Inferior parietal cortex (tissue), 1 donor: ENCODE measurements around the gene MAB21L4.

Experiments
- DNase-seq: peaks from one replicate; pipeline ENCODE4 v3.0.0-alpha.2; 2016; ENCODE audit errors: extremely low spot score

The MAB21L4 gene

GRCh38 chr2:240925191-240925567 is 29.2 kb upstream of the MAB21L4 start:
- DNase-seq: no peak

DNA sequence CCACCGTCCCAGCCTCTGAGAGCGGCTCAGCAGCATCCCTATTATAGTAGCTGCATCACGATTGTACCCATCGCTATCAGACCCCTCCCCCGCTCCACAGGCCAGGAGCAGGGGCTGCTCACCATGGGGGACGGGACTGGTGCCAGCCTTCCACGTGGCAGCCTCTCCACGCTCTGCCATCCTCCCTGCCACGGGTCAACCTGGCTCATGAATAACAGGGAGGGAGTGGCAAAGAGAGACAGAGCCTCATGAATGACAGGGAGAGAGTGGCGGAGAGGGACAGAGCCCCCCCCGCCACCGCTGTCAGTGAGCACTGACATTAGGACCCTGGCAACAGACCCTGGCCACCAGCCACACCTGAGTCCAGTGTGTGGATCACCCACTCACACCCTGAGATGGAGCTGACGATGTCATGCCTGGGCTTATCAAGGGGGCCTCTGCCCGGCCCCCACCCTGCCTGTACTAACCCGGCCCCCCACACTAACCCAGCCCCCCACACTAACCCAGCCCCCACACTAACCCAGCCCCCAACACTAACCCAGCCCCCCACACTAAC is 27.1 kb upstream of the MAB21L4 start:
- DNase-seq: no peak

GRCh38 chr2:240922245-240922981 is 26.5 kb upstream of the MAB21L4 start:
- DNase-seq: no peak

DNA sequence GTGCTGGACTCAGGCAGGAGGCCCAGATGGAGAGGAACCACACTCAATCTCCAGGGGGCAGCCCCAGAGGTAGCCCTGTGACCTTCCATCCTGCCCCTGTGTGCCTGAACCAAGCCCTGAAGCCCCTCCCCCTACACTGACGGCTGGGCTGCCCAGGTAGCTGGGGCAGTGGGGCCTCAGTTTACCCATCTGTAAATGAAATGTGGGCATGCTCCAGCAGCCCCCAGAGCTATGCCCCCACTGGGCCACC is 26.0 kb upstream of the MAB21L4 start:
- DNase-seq: no peak

DNA sequence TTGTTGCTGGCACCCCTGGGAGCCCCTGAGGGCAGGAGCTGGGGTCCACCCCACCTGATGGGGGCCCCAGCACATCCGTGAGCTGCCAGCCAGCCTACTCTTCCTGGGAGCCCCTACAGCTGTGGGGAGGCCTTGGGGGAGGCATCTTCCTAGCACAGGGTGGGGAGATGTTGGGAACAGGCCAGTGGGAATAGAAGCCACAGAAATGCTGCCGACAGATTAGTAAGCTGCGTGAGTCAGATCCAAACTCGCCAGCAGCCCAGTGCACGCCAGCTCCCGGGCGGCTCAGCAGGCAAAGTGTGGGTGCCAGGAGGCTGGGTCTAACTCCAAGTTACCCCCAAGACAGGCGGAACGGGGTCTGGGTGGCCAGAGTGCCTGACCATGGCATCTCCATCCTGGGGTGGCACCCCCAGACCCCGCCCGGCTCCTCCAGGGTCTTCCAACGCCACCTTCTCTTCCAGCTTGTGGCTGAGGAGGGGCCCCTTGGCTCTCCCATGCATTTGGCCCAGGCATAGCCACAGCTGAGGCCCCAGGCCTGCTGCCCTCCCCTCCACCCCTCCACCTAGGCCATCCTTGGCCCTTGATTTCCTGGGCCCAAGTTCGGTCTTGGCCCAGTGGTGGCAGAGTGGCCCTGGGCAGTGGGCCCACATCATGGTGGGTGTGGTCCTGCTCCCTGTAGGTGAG is 25.5 kb upstream of the MAB21L4 start:
- no peak for DNase-seq

- no peak for DNase-seq
Measured at GRCh38 chr2:240920783-240921231, 24.9 kb upstream of the MAB21L4 start.

DNA sequence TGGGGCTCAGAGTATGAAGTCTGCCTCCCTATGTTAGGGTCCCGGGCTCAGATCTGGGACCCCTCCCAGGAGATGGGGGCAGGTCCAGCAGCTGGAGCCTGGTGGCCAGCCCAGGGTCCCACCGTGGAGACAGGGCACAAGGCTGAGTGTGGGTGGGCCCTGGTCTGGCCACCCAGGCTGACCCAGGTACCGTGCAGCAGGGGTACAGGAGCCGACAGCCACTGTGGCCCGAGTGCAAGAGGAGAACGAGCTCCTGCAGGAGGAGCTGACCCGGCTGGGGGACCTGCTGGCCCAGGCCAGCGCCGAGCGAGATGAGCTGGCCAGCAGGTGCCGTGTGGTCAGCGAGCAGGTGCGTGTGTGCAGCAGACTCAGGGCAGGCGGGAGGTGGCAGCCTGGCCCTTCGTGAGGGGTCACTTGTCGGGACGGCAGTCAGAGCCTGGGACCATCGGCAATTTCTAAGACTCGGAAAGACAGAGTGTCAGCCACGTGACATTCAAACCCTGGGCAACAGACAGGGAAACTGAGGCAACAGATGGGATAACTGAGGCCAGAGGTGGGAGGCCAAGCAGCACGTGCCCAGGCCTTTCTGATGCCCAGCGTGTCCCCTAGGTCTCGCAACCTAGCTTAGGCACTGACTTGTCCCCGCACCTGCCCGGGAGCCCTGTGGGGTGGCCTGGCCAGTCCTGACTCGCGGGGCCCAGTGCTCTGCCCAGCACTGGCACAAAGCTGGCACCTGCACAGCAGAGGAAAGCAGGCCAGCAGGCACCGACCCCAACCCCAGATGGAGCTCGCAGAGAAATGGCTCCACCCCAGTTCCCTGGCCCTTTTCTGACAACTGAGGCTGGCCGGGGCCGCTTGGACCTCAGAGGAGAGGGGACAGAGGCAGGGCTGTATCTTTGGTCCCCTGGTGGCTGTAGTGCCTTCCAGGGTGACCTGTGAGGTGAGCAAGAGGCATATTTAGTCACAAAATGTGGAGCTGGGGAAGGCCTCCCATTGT is 24.1 kb upstream of the MAB21L4 start:
- DNase-seq: no peak

DNA sequence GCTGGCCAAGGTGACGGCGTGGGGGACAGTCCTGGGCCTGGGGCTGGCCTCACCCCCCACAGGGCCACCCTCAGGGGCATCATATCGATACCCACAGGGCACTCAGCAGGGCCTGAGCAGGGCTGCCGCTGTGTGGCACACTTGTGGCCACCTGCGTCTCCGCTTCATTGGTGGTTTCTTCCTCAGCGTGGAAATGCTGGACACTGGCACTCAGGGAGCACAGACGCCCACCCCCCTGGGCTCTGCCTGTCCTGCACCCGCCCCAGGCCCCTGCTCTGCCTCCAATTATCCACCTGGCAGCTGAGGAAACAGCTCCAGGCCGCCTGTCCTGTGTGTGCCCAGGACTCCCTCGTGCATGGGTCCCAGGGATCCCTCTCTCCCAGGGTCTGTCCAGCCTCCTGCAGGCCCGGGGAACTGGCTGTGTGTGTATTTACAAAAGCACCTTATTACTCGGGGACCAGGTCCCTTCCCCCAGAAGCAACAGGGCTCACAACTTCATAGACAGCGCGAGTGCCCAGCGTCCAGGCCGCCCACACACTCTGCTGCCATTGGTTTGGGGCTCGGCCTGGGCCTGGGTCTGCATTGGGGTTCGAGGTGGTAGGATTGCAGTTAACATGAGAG is 23.3 kb upstream of the MAB21L4 start:
- no peak for DNase-seq

GRCh38 chr2:240918258-240919091 is 22.5 kb upstream of the MAB21L4 start:
- DNase-seq: no peak

DNA sequence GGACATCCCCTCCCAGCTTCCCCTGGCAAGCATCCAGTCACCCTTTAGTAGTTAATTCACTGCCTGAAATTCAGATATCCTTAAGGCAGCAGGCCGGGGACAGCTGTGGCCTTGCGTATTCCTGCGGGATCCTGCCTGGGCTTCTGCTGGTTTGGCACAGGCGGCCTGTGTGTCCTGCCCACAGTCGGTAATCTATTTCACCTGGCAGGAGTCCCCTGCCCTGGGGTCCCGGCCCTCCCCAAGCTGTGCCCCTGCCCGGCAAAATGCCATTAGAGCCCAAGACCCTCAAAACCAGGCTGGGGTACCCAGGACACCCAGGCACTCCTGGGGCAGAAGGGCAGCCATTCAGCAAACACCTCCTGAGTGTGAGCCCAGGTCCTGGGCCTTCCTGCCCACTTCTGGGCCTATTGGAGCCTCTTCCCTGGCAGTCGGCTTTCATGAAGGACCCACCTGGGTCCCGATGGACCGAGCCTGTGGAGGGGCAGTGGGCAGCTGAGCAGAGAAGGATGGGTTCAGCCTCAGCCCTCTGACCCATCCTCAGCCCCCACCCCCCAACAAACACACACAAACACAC is 21.8 kb upstream of the MAB21L4 start:
- no peak for DNase-seq

DNA sequence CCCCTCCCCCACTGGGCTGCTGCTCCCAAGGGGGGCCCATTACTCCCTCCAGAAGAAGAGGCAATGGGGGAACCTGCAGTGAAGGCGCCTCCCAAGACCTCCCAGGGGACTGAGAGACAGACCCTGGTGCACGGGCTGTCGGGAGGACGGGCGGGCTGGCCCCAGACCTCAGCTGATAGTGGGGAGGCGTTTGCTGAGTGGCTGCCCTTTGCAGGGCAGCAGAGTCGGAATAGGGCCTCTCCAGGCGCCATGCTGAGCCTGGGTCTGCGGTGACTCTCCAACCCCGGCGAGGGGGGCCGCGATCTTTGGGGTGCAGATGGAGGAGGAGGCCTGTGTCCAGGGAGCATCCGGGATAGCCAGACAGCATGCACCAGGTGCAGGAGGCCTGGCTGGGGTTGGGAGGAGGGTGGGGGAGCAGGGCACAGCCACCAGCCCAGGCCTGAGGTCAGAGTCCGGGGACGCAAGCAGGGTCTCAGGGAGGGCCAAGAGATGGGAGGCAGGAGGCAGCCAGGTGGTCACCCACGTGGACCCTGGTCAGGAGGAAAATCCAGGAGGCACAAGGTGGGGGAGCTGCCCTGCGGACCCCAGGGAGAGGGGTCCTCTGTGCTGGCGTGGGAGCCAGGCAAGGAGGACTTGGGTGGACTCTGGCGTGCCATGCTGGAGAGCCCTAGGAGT is 21.2 kb upstream of the MAB21L4 start:
- DNase-seq: no peak

- DNase-seq: no peak
Measured at GRCh38 chr2:240916571-240917008, 20.6 kb upstream of the MAB21L4 start.

- no peak for DNase-seq
Measured at GRCh38 chr2:240915526-240916341, 19.8 kb upstream of the MAB21L4 start.

GRCh38 chr2:240914645-240915525 is 18.9 kb upstream of the MAB21L4 start:
- DNase-seq: no peak

DNA sequence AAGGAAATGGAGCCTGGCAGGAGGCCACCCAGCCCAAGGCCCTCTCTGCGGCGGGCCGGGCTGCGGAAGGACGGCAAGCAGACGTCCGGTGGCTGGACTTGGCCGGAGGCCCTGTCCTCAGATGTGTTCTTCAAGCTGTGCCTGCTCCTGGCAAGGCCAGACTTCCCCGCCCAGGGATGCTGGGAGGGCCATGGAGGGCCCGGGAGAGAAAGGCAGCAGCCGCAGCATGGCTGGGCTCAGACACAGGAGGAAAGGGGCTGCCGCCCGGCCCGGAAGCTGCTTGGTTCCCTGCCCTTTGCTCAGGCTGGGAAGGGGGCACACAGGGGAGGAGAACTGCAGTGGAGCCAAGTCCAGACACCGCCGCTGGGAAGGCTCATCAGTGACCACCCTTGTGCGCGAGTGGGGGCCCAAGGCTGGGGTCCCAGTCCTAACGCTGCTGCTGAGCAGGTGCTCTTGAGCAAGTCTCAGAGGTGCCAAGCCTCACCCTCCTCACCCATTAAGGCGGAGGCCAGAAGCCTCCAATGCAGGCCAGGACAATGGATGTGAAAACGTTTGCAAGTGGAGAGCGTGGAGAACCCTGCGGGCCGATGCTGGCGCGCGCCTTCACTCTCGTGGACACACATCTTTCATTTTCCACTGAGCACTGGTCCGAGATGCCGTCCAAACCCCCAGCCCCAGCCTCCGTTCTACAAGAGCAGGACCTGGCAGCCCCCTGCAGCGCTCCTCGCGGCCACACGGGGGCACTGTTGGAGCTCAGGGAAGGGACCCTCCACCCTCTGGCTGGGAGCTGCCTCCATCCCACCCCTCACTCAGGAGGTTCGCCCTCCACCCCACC is 18.1 kb upstream of the MAB21L4 start:
- peak; percentile 15 for DNase-seq

DNA sequence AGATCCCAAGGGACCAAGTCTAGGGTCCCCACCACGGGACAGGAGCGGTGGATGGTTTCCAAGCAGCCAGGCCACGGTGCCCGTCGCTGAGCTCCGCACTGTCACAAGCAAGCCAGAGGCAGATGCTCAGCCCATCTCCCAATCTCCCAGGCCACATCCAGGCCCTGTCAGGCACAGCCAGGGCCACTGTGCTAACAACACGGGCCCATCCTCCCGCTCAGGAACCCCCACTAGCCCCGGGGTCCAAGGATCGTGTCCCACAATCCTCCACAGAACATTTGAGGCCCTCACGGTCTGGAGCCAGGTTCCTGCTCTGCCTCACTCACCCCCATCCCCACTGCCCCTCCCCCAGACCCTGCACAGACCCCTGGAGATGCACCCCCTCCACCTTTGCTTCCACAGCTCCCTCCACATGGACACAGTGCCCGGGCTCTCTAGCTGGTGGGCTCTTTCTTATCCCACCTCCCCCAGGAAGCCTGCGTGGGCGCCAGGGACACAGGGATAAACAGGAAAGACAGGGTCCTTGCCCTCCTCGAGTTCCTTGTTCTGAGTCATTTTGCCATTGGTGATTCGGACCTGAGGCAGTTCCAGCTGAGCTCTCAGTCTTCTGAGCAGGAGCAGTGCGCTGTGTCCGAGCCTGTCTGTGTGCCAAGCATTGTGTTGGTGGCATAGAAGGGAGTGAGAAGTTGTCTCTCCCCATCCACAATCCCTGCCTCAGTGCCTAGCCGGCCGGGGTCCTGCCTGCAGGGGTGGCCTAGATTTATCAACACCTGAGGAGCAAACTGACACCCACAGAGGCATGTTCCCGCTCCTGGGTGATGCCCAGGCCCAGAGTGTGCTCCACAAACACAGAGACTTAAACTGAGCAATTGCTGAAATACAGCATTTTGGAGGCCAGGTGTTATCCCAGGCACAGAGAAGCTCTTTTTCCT is 17.2 kb upstream of the MAB21L4 start:
- DNase-seq: no peak
